AG09319 (cell line): ENCODE results near the gene CCDC192.

ENCODE experiments used
- DNase-seq: peaks from one replicate; pipeline ENCODE4 v3.0.0-alpha.2; 2010; ENCODE audit warnings: low read depth; ENCODE audit errors: extremely low read depth
- TF ChIP-seq, protein P1 (sequence below): IDR thresholded peaks from 2 replicates; pipeline ENCODE4 v1.5.1; 2011; ENCODE audit warnings: low read depth, mild to moderate bottlenecking, inconsistent platforms, low read length, moderate library complexity

CCDC192 gene

DNA sequence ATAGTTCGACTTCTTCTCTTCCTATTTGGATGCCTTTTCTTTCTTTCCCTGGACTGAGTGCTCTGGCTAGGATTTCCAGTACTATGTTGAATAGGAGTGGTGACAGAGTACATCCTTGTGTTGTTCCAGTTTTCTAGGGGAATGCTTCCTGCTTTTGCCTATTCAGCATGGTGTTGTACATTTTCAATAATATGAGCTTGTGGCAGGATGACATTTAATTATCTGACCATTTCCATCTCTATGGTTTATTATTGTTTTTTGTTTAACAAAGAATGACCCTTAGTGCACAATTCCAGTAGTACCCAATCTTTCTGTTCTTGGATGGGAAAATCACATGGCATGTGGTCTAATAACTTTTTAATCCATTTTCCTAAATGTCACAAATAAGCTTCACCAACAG, 244.8 kb downstream of the CCDC192 start:
- DNase-seq, result no peak
- TF ChIP-seq, protein P1, sequence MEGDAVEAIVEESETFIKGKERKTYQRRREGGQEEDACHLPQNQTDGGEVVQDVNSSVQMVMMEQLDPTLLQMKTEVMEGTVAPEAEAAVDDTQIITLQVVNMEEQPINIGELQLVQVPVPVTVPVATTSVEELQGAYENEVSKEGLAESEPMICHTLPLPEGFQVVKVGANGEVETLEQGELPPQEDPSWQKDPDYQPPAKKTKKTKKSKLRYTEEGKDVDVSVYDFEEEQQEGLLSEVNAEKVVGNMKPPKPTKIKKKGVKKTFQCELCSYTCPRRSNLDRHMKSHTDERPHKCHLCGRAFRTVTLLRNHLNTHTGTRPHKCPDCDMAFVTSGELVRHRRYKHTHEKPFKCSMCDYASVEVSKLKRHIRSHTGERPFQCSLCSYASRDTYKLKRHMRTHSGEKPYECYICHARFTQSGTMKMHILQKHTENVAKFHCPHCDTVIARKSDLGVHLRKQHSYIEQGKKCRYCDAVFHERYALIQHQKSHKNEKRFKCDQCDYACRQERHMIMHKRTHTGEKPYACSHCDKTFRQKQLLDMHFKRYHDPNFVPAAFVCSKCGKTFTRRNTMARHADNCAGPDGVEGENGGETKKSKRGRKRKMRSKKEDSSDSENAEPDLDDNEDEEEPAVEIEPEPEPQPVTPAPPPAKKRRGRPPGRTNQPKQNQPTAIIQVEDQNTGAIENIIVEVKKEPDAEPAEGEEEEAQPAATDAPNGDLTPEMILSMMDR, result no peak

DNA sequence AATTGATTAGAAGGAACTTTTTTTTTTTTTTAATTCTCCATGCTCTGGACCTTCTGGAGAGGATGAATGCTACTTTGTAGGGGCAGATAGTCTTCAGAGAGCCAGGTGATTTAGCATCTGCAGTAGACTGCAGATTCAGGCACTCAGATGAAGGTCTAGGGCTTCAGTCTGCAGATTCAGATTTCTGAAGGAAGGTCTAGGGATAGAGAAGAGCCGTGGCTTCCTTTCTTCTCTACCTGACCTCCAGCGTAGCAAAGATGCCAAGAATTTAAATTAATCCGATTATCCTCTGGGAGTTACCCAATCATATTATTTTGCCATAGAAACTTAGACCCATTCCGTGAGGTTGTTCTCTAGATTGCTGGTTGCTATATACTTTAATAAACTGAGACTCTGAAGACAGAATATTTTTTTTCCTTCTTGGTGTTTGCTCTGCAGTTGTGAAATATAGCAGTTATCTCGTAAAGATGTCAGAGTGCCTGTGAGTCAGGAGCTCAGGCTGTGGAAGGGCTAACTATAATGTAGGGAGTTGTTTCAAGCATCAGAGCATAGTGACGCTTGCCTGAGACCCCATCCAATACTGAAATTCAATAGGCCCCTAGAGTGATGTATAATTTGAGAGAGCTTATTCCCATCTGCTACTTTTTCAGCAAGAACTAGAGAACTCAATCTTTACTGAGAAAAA, 247.7 kb downstream of the CCDC192 start:
- DNase-seq, result no peak
- TF ChIP-seq, protein P1, result no peak

DNA sequence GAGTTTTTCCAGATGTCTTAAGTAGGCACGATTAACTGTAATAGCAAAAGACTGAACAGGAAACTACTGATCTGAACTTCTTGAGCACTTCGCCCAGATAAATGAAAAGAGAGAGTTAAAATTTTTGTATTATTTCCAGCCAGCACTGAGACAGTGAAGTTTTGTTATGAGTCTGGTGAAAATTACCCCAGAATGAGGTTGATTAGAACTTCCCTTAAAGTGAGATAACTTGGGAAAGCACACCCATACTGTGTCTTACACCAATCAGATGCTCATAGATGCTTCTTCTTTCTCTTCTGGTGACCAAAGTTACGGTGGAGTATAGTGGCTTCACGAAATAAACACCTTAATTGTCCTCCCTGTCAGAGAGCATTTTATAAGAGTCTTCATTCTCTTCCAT, 248.6 kb downstream of the CCDC192 start:
- DNase-seq, result no peak
- TF ChIP-seq, protein P1, result no peak

DNA sequence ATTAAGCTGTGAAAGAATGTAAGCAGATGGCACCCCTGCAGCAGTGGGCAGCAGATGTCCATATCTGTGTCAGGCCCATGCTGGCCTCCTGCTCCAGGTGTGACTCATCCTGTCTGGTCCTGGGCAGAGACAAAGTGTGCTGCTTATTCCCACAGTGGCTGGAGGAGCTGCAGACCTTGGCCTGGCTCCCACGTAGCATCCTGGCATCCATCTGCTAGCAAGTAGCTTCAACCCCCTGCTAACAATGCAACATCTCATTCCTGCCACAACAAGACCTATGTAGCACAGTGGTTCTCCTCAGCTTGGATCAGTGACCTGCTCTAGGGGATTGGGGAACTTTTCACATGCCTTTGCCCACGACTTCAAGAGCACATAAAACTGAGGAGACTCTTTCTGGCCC, 254.0 kb downstream of the CCDC192 start:
- TF ChIP-seq, protein P1, result no peak
- peak; percentile 1 for DNase-seq

DNA sequence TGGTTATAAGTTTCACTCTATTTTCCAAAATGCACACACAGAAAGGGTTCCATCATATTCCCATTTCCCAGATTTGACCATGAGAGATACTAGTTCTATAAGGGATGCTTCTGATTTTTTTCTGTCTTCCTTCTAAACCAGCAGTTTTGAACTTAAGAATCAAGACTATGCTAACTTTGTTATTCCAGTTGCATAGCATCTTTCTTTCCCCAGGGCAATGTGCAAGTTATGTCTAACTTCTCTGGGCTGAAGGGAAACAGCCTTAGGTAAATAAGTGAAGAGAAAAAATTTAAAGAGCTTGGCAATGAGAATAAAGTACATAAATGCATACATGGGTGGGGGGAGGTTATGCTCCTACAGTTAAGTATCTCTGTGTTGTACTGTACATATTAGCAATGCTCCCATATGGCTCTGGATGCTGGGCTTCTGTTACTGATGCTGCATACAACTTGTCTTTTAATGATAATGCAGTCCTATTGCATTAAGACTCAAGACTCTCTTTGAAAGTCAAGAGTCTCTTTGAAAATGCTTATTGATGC, 254.6 kb downstream of the CCDC192 start:
- TF ChIP-seq, protein P1, result no peak
- no peak for DNase-seq

DNA sequence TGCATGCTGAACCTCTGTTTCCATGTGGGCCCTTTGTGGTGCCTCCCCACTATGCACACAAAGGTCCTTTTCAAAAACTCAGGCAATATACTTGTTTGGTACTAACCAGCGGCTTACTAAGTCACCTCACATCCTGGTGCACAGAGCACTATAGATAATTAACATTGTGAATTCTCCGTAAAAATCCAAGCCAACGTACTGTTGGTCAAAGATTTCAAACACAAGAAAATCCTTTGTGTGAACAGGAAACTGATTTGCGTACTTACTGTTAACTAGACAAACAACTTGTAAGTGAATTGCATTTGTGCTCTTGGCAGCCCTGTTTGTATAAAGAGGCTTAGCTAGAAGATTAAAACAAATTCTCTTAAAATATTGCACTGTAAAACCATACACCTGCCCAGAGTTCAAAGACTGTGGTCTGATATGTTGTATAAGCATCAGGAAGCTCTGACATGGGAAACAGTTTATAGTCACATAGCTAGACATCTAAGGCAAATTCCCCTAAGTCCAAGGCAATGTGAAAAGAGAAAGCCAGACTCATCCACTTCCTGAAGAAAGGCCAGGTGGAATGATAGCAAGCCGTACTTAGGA, 255.3 kb downstream of the CCDC192 start:
- no peak for DNase-seq
- TF ChIP-seq, protein P1, result no peak

DNA sequence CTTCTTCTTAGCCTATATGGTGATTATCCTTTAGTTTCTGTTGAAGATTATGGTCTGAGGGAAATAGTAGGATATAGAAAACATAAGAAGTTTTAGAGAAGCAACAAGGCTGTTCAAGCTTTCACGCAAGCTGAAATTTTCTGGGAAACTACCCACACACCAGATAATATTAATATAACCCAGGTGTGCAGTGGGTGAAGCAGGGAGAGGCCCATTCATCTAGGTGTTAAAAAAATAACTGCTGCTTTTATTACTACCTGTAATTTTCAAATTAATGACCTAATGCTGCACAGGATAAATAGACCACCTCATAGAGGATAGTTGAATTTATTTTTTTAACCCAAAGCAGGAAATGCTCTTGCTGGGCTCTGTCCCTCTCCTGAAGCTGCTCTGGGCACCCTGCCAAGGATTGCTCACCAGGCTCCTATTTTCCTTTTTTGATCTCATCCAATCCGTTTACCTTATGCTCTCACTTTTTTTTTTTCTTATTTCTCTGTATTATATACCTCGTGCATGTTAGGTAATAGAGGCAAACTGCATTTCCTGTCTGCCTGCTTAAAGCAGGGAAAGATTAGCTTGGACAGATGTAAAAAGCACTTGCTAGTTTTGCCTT, 256.1 kb downstream of the CCDC192 start:
- TF ChIP-seq, protein P1, result no peak
- DNase-seq, result peak; percentile 44
